Spinal cord (tissue), 10 donors: ENCODE data around the gene CDC42SE2. TPM values are rescaled to one million over a fixed set of nuclear protein-coding genes. Genes with fewer than 3 reads are reported as not detected.

Experiments
- DNase-seq, 6 donors: peaks; one replicate each; pipeline versions ENCODE4 v3.0.0 to v3.0.0-alpha.2; 2013 to 2015; ENCODE audit warnings: low spot score in 6 of 6, low read depth in 4 of 6
- H3K27ac ChIP-seq: one replicate; pipeline ENCODE4 v1.5.1; 2013; ENCODE audit warnings: low read depth, low read length, control low read depth
- H3K27me3 ChIP-seq: one replicate; pipeline ENCODE4 v1.6.1; 2013; ENCODE audit warnings: low read length; ENCODE audit not compliant: control insufficient read depth, insufficient read depth
- H3K36me3 ChIP-seq: one replicate; pipeline ENCODE4 v1.6.1; 2013; ENCODE audit warnings: low read length; ENCODE audit not compliant: control insufficient read depth, insufficient read depth
- H3K4me1 ChIP-seq: one replicate; pipeline ENCODE4 v1.6.1; 2013; ENCODE audit warnings: low read length; ENCODE audit not compliant: control insufficient read depth, insufficient read depth
- H3K4me3 ChIP-seq: one replicate; pipeline ENCODE4 v1.5.1; 2013; ENCODE audit warnings: low read depth, low read length, control low read depth
- H3K9me3 ChIP-seq: one replicate; pipeline ENCODE4 v1.6.1; 2013; ENCODE audit warnings: low read length; ENCODE audit not compliant: control insufficient read depth, insufficient read depth
- WGBS: methylation state at CpG from one replicate; pipeline ENCODE4 v1.1.5; 2013; ENCODE audit warnings: missing lambda C conversion rate; ENCODE audit not compliant: insufficient coverage; 5-methylcytosine and 5-hydroxymethylcytosine counted together
- polyA plus RNA-seq, 2 donors: library from polyadenylated mRNA; unstranded; fragments of 120-200 nt; gene quantifications; one replicate each; pipeline ENCODE4 v1.2.1, GENCODE V29; 2013; ENCODE audit not compliant: insufficient read length in 2 of 2
- total RNA-seq, 2 donors: library from RNA; depleted of rRNA in 1 of 2; stranded (reverse); fragments of 120-200 nt in 1 of 2; fragments of >200 nt in 1 of 2; gene quantifications; one replicate each; pipeline versions ENCODE4 v1.2.3 to v1.2.4, GENCODE V29; 2013 to 2014
- donor health status: healthy.

The CDC42SE2 gene
- total and polyA plus RNA-seq, 4 donors = 35.1 to 89.5 (median 52.9) TPM

DNA sequence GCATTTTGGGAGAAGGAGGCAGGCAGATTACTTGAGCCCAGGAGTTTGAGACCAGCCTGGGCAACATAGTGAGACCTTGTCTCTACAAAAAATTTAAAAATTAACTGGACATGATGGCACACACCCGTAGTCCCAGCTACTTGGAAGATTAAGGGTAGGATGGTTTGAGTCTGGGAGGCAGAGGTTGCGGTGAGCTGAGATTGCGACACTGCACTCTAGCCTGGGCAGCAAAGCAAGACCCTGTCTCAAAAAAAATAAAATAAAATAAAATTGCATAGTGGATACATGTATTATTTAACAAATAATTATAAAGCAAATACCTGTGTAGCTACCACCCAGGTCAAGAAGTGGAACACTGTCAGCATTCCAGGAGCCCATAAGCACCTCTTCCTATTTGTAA, 90.1 kb downstream of the CDC42SE2 start:
- H3K36me3 ChIP-seq = no peaks in the 10 kb centered on the region
- no peaks in the 10 kb centered on the region for H3K9me3 ChIP-seq
- no peaks in the 10 kb centered on the region for H3K4me1 ChIP-seq
- no CpG with 5 or more reads among the region's 3 CpGs for WGBS
- no peaks in the 10 kb centered on the region for H3K27me3 ChIP-seq
- DNase-seq = no peak
- H3K4me3 ChIP-seq = no peak overlapping the region
- H3K27ac ChIP-seq = no peak overlapping the region

- H3K4me1 ChIP-seq = no peaks in the 10 kb centered on the region
- H3K36me3 ChIP-seq = no peaks in the 10 kb centered on the region
- no peak overlapping the region for H3K4me3 ChIP-seq
- H3K9me3 ChIP-seq = no peaks in the 10 kb centered on the region
- H3K27me3 ChIP-seq = no peaks in the 10 kb centered on the region
- no peak for DNase-seq
- H3K27ac ChIP-seq = no peak overlapping the region
- no CpG with 5 or more reads among the region's 1 CpG for WGBS
Observed at GRCh38 chr5:131355971-131356528, 92.2 kb downstream of the CDC42SE2 start.

DNA sequence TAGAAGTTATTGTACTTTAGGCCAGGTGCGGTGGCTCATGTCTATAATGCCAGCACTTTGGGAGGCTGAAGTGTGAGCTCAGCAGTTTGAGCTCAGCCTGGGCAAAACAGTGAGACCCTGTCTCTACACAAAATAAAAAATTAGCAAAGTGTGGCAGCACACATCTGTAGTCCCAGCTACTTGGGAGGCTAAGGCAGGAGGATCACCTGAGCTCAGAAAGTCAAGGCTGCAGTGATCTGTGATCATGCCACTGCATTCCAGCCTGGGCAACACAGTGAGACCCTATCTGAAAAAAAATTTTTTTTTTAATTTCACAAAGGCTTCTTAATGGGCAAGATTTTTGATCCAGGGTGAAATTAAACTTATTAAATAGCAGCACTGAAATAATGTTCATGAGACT, 92.8 kb downstream of the CDC42SE2 start:
- H3K4me1 ChIP-seq = no peaks in the 10 kb centered on the region
- no peaks in the 10 kb centered on the region for H3K27me3 ChIP-seq
- H3K36me3 ChIP-seq = peaks cover 5% of the 10 kb centered on the region
- no peaks in the 10 kb centered on the region for H3K9me3 ChIP-seq
- no peak overlapping the region for H3K4me3 ChIP-seq
- H3K27ac ChIP-seq = no peak overlapping the region
- WGBS = 100% methylated on average over 1 of the region's 1 CpG
- DNase-seq = no peak

- DNase-seq = no peak
- Histone ChIP-seq H3K9me3 (no peaks in the 10 kb centered on the region), H3K4me1 (no peaks in the 10 kb centered on the region), H3K36me3 (peaks cover 7% of the 10 kb centered on the region), H3K4me3 (no peak overlapping the region), H3K27ac (no peak overlapping the region), H3K27me3 (no peaks in the 10 kb centered on the region)
- 75% methylated on average over 1 of the region's 5 CpGs for WGBS
Observed at GRCh38 chr5:131357739-131358561, 94.1 kb downstream of the CDC42SE2 start.

DNA sequence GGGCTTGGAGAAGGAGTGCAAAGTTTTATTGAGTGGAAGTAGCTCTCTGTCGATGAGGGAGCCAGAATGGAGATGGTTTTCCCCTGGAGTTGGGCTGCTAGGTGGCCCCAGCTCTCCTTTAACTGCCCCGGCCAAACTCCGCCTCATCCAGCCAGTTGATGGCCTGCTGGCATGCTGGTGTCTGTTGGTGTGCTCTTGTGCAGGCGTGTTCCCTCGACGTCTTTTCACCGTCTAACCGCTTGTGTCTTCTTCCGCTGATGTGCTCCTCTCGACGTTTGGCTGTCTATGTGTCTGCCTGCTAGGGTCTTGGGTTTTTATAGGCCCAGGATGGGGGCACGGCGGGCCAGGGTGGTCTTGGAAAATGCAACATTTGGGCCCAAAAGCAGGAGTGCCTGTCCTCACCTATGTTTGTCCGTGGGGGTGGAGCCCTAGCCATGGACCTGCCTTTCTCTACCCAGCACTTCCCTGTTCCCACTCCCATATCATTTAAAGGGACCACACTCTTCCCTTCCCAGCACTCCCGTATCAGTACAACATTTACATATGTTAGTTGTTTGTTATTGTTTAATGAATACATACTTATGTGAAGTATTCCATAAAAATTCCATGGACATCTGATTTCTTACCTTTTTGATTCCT, 97.9 kb downstream of the CDC42SE2 start:
- Histone ChIP-seq H3K27me3 (no peaks in the 10 kb centered on the region), H3K36me3 (peaks cover 7% of the 10 kb centered on the region), H3K4me1 (no peaks in the 10 kb centered on the region), H3K27ac (no peak overlapping the region), H3K9me3 (no peaks in the 10 kb centered on the region), H3K4me3 (no peak overlapping the region)
- 90% methylated on average over 13 of the region's 15 CpGs for WGBS
- no peak for DNase-seq

- H3K36me3 ChIP-seq = peaks cover 7% of the 10 kb centered on the region
- H3K9me3 ChIP-seq = no peaks in the 10 kb centered on the region
- WGBS = 97% methylated on average over 2 of the region's 6 CpGs
- no peak overlapping the region for H3K4me3 ChIP-seq
- H3K4me1 ChIP-seq = no peaks in the 10 kb centered on the region
- no peaks in the 10 kb centered on the region for H3K27me3 ChIP-seq
- no peak for DNase-seq
- no peak overlapping the region for H3K27ac ChIP-seq
Observed at GRCh38 chr5:131363811-131364506, 100.1 kb downstream of the CDC42SE2 start.

DNA sequence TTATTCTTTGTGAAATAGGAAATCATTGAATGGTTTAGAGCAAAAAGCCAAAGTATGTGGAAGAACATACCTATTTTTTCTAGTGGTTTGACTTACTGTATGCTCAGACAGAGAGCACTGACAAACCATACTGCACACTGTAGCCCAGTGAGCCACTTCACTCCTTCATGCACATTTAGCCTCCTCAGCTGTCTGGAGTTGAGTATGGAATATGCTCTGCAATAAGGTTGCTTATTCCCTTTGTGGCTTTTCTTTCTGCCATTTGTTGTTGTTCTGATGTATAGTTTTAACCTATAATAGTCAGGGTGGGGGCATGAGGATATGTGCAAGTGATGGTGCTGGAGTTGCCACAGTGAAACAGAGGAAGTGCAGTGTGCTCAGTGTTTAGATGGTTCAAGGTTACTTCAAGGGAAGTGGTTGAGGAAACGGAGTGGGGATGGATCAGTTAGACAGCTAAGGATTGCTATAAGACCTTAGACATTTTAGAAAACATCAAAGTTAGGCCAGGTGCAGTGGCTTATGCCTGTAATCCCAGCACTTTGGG, 100.7 kb downstream of the CDC42SE2 start:
- Histone ChIP-seq H3K27ac (no peak overlapping the region), H3K4me1 (no peaks in the 10 kb centered on the region), H3K9me3 (no peaks in the 10 kb centered on the region), H3K4me3 (no peak overlapping the region), H3K27me3 (no peaks in the 10 kb centered on the region), H3K36me3 (peaks cover 7% of the 10 kb centered on the region)
- no peak for DNase-seq
- WGBS = 100% methylated on average over 1 of the region's 1 CpG

DNA sequence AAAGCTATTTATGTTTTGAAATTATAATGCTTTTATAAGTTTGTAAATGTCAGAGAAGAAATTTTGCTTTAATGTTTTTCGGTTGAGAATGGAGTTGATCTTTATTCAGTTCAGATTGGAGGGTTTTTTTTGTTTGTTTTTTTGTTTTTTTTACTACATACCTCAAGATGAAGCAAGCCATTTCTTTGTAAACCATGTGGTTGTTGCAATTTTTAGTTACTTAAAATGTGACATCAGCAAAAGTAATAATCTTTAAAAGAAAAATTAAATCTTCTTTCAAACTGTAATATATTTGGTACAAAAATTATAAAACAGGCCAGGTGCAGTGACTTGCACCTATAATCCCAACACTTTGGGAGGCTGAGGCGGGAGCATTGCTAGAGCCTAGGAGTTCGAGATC, 102.6 kb downstream of the CDC42SE2 start:
- no peak for DNase-seq
- Histone ChIP-seq H3K36me3 (peaks cover 5% of the 10 kb centered on the region), H3K4me1 (no peaks in the 10 kb centered on the region), H3K4me3 (no peak overlapping the region), H3K27me3 (no peaks in the 10 kb centered on the region), H3K27ac (no peak overlapping the region), H3K9me3 (no peaks in the 10 kb centered on the region)
- no CpG with 5 or more reads among the region's 3 CpGs for WGBS

- DNase-seq = no peak
- no peaks in the 10 kb centered on the region for H3K27me3 ChIP-seq
- no peaks in the 10 kb centered on the region for H3K4me1 ChIP-seq
- H3K27ac ChIP-seq = no peak overlapping the region
- no peaks in the 10 kb centered on the region for H3K36me3 ChIP-seq
- WGBS = no CpG with 5 or more reads among the region's 4 CpGs
- H3K4me3 ChIP-seq = no peak overlapping the region
- no peaks in the 10 kb centered on the region for H3K9me3 ChIP-seq
Observed at GRCh38 chr5:131367219-131367860, 103.5 kb downstream of the CDC42SE2 start.
